Stimulated activated CD4-positive, alpha-beta T cell treated with anti-CD3 and anti-CD28 coated beads, TNF-alpha, amount 100 ng/mL, for 4 hours (primary cell): ENCODE results near the gene RNU7-1.
"Not testable (repeated sequence)": the region's sequence is repeated elsewhere in the genome, so short reads cannot be mapped to it uniquely, and the experiment has no call there.

ENCODE experiments used
- DNase-seq, 3 experiments: peaks; one replicate each; pipeline ENCODE4 v3.0.0-alpha.2; 2020; ENCODE audit warnings: low read depth in 3 of 3

The RNU7-1 gene

GRCh38 chr12:6943722-6944380 is at the start of gene RNU7-1, which contains the start of gene C12orf57:
TSS of gene RNU7-1 (plus strand) at chr12:6943816.
TSS of gene C12orf57 (plus strand) at chr12:6944022. CDS start at chr12:6944122, 100 bp downstream.
- DNase-seq: no peak

- DNase-seq: no peak
Observed at GRCh38 chr12:6894321-6894720, 49.3 kb upstream of the RNU7-1 start.

- no peak for DNase-seq
Observed at GRCh38 chr12:6896846-6897435, 46.7 kb upstream of the RNU7-1 start.

- DNase-seq: no peak
Observed at GRCh38 chr12:6899427-6899826, 44.2 kb upstream of the RNU7-1 start.

GRCh38 chr12:6899837-6900519 is 43.6 kb upstream of the RNU7-1 start:
- DNase-seq: no peak

GRCh38 chr12:6902448-6902847 is 41.2 kb upstream of the RNU7-1 start:
- DNase-seq: no peak

GRCh38 chr12:6903722-6904121 is 39.9 kb upstream of the RNU7-1 start:
- no peak for DNase-seq

- peak; percentile 92 to 93 (median 93) for DNase-seq
Observed at GRCh38 chr12:6904280-6905276, 39.0 kb upstream of the RNU7-1 start, which contains the start of gene LRRC23. TSS of gene LRRC23 (plus strand) at chr12:6904822. CDS start at chr12:6905634, 812 bp downstream.

GRCh38 chr12:6905414-6906040 is 38.1 kb upstream of the RNU7-1 start:
- DNase-seq: no peak

- not testable (repeated sequence) for DNase-seq
Observed at GRCh38 chr12:6908141-6908540, 35.5 kb upstream of the RNU7-1 start.

GRCh38 chr12:6909421-6910145 is 34.0 kb upstream of the RNU7-1 start:
- no peak for DNase-seq

- DNase-seq: no peak
Observed at GRCh38 chr12:6912164-6912935, 31.3 kb upstream of the RNU7-1 start.

GRCh38 chr12:6914246-6914946 is 29.2 kb upstream of the RNU7-1 start, which contains the start of gene ENO2:
TSS of gene ENO2 (plus strand) at chr12:6914580. CDS start at chr12:6915833, 1,253 bp downstream.
- peak; percentile 70 to 83 (median 80) for DNase-seq

GRCh38 chr12:6914947-6915788 is 28.4 kb upstream of the RNU7-1 start:
- DNase-seq: no peak

GRCh38 chr12:6915789-6916285 is 27.8 kb upstream of the RNU7-1 start:
- no peak for DNase-seq

GRCh38 chr12:6916426-6917200 is 27.0 kb upstream of the RNU7-1 start:
- no peak for DNase-seq
